HG03575 (cell line): Measurements from ENCODE around the gene KPNB1.
"Not testable (repeated sequence)": the region's sequence is repeated elsewhere in the genome, so short reads cannot be mapped to it uniquely, and the experiment has no call there.

Experiments used
- ATAC-seq: cut with Tn5 transposase; IDR thresholded peaks from one replicate; pipeline ENCODE4 v1.9.1; 2021; ENCODE audit not compliant: unreplicated experiment, insufficient number of reproducible peaks, low FRiP score; ENCODE audit errors: extremely low read depth

Gene KPNB1

GRCh38 chr17:47670064-47670463 is 20.3 kb downstream of the KPNB1 start:
- no peak for ATAC-seq

DNA sequence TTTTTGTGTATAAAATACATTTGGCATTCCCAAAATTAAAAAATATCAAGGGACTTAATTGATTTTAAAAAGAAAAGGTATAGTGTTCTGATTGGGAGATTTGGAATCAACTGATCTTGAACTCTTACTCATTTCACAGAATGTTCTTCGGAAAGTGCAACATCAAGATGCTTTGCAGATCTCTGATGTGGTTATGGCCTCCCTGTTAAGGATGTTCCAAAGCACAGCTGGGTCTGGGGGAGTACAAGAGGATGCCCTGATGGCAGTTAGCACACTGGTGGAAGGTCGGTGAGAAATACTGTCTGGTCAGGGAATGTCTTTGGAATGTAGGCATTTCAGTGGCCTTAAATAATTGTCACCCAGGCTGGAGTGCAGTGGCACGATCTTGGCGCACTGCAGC is 24.8 kb downstream of the KPNB1 start:
- no peak for ATAC-seq

DNA sequence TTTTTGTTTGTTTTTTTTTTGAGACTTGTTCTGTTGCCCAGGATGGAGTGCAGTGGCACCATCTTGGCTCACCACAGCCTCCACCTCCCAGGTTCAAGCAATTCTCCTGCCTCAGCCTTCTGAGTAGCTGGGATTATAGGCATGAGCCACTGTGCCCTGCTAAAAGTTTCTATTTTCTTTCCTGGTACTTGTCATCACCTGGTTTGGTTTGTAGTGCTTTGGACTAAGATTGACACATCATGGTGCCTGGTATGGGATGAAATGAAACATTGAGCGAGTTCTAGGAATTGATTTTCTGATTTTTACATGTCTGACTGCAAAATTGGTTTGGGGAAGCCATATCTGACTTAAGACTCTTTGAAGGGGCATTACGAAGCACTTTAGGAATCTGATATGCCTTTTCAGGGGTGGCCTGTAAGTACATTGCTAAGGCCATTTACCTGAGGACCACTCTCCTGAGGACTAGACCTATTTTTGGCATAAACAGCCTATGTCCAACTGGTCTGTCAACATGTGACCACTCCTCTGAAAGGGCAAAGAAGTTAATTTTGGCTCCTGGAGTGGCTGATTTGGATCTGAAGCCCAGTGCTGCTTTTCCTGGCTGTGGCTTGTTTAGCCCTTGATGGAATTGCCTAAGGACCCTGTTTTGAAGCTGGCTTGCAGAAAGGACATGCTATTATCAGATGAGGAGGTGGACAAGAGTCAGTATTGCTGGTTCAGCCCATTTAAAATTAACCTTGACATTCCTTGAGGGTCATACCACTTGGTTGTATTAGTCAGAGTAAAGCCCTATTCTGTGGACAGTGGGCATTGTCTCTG is 25.9 kb downstream of the KPNB1 start:
- no peak for ATAC-seq

- no peak for ATAC-seq
These were observed 26.4 kb downstream of the KPNB1 start for GRCh38 chr17:47676199-47676472.

DNA sequence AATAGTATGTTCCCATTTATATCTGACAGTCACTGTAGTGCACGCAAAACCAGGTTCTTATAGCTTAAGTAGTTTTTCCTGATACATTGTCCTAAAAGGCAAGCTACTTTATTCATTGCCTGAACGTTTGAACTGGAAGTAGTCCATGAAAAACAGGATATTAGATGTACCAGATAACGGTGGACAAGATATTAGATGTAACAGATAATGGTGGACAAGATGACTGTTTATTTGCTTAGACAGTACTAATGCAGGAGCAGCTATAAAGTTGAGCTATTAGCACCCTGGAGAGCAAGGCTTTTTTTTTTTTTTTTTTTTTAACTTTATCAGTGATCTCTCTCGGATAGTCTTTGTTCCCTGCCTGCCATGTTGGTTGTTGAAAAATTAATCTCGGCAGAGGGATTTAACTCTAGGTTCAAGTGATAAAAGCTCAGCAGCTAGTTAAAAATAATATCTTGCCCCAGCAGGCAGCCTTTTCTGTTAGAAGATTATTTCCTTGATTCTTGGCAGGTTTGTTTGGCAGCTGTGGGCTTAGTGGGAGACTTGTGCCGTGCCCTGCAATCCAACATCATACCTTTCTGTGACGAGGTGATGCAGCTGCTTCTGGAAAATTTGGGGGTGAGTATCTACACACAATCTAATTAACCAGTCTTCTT is 26.9 kb downstream of the KPNB1 start:
- ATAC-seq = no peak

- ATAC-seq = no peak
These were observed 28.5 kb downstream of the KPNB1 start for GRCh38 chr17:47678196-47678595.

DNA sequence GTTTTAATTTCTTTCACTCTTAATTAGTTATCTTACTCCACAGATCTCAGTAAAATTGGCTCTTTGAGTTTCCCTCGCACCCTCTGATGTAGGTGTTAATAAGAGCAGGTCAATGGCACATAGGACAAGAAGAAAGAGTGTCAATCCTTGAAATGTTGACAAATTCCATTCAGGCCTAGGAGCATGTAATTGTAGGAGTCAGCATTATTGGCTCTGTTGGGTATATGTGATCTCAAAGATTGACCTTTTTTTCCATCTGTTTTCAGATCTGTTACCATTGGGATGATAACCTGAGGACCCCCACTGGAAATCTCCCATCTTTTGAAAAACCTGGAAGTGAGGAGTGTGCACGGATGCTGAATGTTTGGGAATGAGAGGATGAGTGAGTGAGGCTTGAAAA is 32.4 kb downstream of the KPNB1 start:
- no peak for ATAC-seq

DNA sequence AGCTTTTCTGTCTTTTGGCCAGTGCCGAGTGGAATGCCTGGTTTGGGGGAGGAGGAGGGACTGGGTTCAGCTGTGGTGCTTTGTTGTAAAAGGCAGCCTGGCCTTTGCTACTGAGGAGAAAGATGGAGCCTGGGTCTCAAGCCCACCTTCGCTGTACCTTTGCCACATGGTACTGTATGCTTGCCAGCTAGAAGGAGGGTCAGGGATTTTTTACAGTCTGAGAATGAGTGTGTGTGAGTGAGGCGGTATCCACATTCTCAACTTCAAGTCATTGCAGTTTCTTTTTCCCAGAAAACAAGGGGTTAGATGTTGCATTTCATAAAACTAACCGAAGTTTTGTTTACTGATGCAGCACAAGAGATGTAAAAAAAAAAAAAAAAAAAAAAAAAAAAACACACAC is 33.0 kb downstream of the KPNB1 start:
- not testable (repeated sequence) for ATAC-seq

DNA sequence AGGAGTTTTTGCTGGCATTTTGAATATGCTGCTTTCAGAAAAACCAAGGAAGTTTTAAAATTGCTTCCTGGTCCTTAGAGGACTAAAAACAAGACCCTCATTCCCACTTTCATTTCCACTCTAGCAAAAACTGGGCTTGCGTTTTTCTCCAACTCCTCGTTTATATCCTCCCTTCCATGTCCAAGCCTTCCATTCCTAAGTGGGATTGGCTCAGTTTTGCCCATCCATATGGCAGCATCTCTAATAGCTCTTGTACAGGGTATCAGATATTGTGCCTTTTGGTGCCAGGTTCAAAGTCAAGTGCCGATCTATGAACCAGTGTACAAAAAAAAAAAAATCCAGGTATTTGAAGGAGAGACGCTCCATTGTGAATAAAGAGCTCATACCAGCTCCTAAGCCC is 34.3 kb downstream of the KPNB1 start:
- no peak for ATAC-seq

DNA sequence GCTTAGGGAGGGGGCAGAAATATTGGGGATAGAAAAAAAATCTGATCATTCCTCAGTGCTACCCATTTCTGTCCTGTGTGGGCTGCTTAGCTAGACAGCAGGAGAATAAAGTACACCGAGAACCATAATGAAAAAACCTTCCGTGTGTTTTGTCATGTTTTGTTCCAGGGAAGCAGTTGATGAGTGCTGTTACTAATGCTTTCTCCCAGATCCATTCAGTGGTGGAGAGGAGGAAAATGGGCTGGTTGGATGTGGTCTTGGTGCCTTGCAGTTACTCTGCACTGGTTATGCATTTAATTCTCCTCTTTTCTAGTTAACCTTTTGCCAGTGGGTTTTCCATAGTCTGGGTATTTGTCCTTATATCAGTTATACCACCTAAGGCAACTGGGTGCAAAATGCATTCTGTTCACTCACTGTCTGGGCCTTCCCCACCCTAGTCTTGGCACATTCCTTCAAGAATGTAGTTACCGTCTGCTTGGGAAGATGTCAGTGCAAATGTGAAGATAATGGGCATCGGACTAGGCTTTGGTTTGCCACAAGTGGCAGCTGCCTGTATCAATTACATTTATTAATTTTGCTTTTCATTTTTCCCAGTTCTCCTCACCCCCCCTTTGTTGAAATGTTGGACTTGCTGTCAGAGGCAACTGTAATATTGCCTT is 34.9 kb downstream of the KPNB1 start:
- no peak for ATAC-seq

DNA sequence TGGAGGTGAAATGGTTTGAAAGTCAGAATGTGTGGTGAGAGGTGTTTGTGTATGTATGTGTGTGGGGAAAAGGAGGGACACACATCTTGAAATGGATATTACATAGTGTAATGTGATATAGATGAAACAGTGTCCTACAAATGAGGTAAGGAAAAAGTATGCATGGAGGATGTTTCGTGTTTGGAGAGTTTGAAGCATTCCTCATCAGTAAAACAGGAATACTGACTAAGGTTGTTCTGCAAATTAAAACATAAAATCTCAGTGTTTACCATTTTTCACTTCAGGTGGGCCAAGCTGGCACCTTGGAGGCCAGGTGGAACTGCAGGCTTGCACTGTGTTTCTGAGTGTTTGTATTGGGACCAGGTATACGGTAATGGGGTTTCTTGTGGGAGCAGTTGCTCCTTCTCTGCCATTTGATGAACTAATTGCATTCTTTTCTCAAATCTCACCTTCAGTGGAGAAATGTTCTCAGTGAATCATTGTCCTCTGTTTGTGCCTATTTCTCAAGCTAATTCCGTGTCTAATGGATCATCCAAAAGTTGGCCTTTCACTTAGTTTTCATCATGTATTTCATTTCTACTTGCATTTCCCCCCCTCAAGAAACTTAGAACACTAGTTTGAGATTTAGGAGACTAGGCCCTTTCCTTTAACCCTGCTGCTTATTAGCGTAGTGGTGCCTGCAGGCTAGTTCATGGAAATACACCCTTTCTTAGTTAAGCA is 36.0 kb downstream of the KPNB1 start:
- no peak for ATAC-seq

- ATAC-seq = no peak
These were observed 36.5 kb downstream of the KPNB1 start for GRCh38 chr17:47686276-47686635.

- no peak for ATAC-seq
These were observed 37.1 kb downstream of the KPNB1 start for GRCh38 chr17:47686664-47687327.

DNA sequence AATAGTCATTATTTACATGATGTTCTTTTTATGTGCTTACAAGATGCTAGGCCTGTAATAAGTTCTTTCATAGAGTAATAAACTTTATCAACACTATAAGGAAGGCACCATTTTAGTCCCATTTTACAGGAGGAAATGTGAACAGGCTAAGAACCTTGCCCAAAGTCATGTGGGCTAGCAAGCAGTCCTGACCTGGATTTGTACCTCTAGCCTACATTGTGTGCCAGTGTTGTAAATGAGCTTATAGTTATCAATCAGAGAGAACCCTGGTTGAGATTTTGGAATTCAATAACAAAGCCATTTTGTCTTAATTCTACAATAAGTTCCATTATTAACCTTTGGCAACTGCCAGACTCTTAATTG is 37.6 kb downstream of the KPNB1 start:
- ATAC-seq = no peak

GRCh38 chr17:47687748-47688147 is 38.0 kb downstream of the KPNB1 start:
- no peak for ATAC-seq

GRCh38 chr17:47690121-47690520 is 40.4 kb downstream of the KPNB1 start:
- no peak for ATAC-seq

GRCh38 chr17:47692137-47692894 is 42.6 kb downstream of the KPNB1 start:
- ATAC-seq = no peak

GRCh38 chr17:47692895-47693730 is 43.4 kb downstream of the KPNB1 start:
- no peak for ATAC-seq
